ENCODE measurements around the gene DISP3.
A peak's percentile ranks its signal among the peaks of the same experiment; 100 is the strongest.

Gene DISP3

GRCh38 chr1:11456965-11457364 is 22.0 kb upstream of the DISP3 start:
- no peak for DNase-seq (ENCODE audit: low spot score)

GRCh38 chr1:11458811-11459275 is 20.1 kb upstream of the DISP3 start:
- DNase-seq (ENCODE audit: low spot score) = no peak

- no peak for DNase-seq (ENCODE audit: low spot score)
These were observed 17.3 kb upstream of the DISP3 start for GRCh38 chr1:11461531-11462137.

GRCh38 chr1:11462224-11462923 is 16.6 kb upstream of the DISP3 start:
- DNase-seq (ENCODE audit: low spot score) = no peak

- DNase-seq (ENCODE audit: low spot score) = no peak
These were observed 15.8 kb upstream of the DISP3 start for GRCh38 chr1:11463177-11463576.

GRCh38 chr1:11465307-11465706 is 13.6 kb upstream of the DISP3 start:
- DNase-seq (ENCODE audit: low spot score) = no peak

- no peak for DNase-seq (ENCODE audit: low spot score)
These were observed 12.5 kb upstream of the DISP3 start for GRCh38 chr1:11466416-11466815.

- DNase-seq (ENCODE audit: low spot score) = no peak
These were observed 10.1 kb upstream of the DISP3 start for GRCh38 chr1:11468878-11469277.

- DNase-seq (ENCODE audit: low spot score) = no peak
These were observed 8.0 kb upstream of the DISP3 start for GRCh38 chr1:11470912-11471311.

- no peak for DNase-seq (ENCODE audit: low spot score)
These were observed 7.5 kb upstream of the DISP3 start for GRCh38 chr1:11471473-11471872.

- no peak for DNase-seq (ENCODE audit: low spot score)
These were observed 6.7 kb upstream of the DISP3 start for GRCh38 chr1:11472284-11472683.

GRCh38 chr1:11472741-11473140 is 6.2 kb upstream of the DISP3 start:
- no peak for DNase-seq (ENCODE audit: low spot score)

GRCh38 chr1:11473491-11474034 is 5.4 kb upstream of the DISP3 start:
- peak; percentile 86 for DNase-seq (ENCODE audit: low spot score)

- DNase-seq (ENCODE audit: low spot score) = no peak
These were observed 4.1 kb upstream of the DISP3 start for GRCh38 chr1:11474826-11475225.

GRCh38 chr1:11475748-11476147 is 3.2 kb upstream of the DISP3 start:
- no peak for DNase-seq (ENCODE audit: low spot score)

GRCh38 chr1:11479375-11479979 is 522 bp downstream of the DISP3 start:
- DNase-seq (ENCODE audit: low spot score) = no peak

- peak; percentile 38 for DNase-seq (ENCODE audit: low spot score)
These were observed 2.1 kb downstream of the DISP3 start for GRCh38 chr1:11481019-11481418.

GRCh38 chr1:11482198-11482597 is 3.2 kb downstream of the DISP3 start:
- DNase-seq (ENCODE audit: low spot score) = no peak

- no peak for DNase-seq (ENCODE audit: low spot score)
These were observed 3.9 kb downstream of the DISP3 start for GRCh38 chr1:11482701-11483479.

GRCh38 chr1:11483581-11484320 is 4.8 kb downstream of the DISP3 start:
- DNase-seq (ENCODE audit: low spot score) = no peak

- no peak for DNase-seq (ENCODE audit: low spot score)
These were observed 5.3 kb downstream of the DISP3 start for GRCh38 chr1:11484321-11484655.

GRCh38 chr1:11485191-11485590 is 6.2 kb downstream of the DISP3 start:
- no peak for DNase-seq (ENCODE audit: low spot score)

Data from iPS-NIHi11 (cell line).